RWPE2 (cell line): ENCODE data around the gene PDLIM4.

ENCODE experiments used
- ATAC-seq: fragments of 200-7000 bp; cut with Tn5 transposase; 3 replicates; pipeline ENCODE4 v1.9.1; 2021; ENCODE audit warnings: low read depth
- DNase-seq: peaks from one replicate; pipeline ENCODE4 v3.0.0-alpha.2; 2020; ENCODE audit warnings: low spot score
- H3K27ac ChIP-seq: fragments of 450-650 bp; 2 replicates; pipeline ENCODE4 v1.5.1; 2017; ENCODE audit warnings: mild to moderate bottlenecking; ENCODE audit not compliant: poor library complexity, severe bottlenecking
- H3K27me3 ChIP-seq: fragments of 250-450 bp; sonication (Bioruptor Pico); 2 replicates; pipeline ENCODE4 v1.5.1; 2021; ENCODE audit warnings: mild to moderate bottlenecking, moderate library complexity; ENCODE audit not compliant: insufficient read depth, poor library complexity, severe bottlenecking
- H3K36me3 ChIP-seq: fragments of 250-450 bp; sonication (Bioruptor Pico); 2 replicates; pipeline ENCODE4 v1.5.1; 2020; ENCODE audit warnings: low read depth, mild to moderate bottlenecking, moderate library complexity
- H3K4me1 ChIP-seq: fragments of 250-450 bp; sonication (Bioruptor Pico); 2 replicates; pipeline ENCODE4 v1.5.1; 2021; ENCODE audit warnings: mild to moderate bottlenecking, moderate library complexity; ENCODE audit not compliant: insufficient read depth, poor library complexity, severe bottlenecking
- H3K4me3 ChIP-seq: fragments of 250-450 bp; sonication (Bioruptor Pico); 2 replicates; pipeline ENCODE4 v1.5.1; 2021; ENCODE audit warnings: mild to moderate bottlenecking, moderate library complexity; ENCODE audit not compliant: severe bottlenecking
- H3K9me3 ChIP-seq: fragments of 250-450 bp; sonication (Bioruptor Pico); 2 replicates; pipeline ENCODE4 v1.5.1; 2021; ENCODE audit warnings: mild to moderate bottlenecking, moderate library complexity; ENCODE audit not compliant: severe bottlenecking
- TF ChIP-seq, protein P1 (sequence below): fragments of 450-650 bp; IDR thresholded peaks from one replicate; pipeline ENCODE4 v1.5.1; 2017; ENCODE audit warnings: mild to moderate bottlenecking, moderate library complexity; ENCODE audit not compliant: poor library complexity, severe bottlenecking

PDLIM4 gene

DNA sequence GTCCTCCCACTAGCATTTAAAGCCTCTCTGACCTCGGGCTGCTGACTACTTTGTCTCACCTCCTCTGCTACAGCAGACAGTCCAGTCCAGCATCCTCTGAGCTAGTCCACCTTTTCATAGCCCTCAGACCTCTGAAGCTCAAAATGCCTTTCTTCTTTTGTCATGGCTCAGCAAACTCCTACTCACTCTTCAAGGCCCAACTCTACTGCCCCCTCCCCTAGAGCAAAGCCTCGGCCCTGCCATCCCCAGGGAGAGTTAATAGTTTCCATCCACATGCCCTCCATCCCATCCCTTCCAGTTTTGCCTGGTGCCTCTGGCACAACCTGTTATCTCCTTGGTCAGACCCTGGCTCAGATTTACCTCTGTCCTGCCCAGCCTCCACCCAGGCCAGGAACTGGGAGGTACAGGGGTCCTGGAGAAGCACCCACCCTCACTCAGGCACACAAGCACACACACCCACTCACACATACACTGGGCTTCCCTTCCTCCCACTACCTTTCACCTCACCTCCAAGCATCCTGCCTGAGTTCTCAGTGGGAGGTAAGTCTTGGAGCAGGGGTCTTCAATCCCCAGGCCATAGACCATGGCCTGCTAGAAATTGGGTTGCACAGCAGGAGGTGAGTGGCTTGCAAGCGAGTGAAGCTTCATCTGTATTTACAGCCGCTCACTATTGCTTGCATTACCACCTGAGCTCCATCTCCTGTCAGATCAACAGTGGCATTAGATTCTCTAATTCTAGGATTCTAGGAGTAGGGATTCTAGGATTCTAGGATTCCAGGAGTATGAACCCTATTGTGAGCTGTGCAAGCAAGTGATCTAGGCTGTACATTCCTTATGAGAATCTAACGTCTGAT lies 18.1 kb downstream of the PDLIM4 start:
- ATAC-seq = no peak
- H3K4me1 ChIP-seq = no peaks in the 10 kb centered on the region
- peak; percentile 31 for DNase-seq
- no peaks in the 10 kb centered on the region for H3K9me3 ChIP-seq
- no peak overlapping the region for H3K4me3 ChIP-seq
- H3K27ac ChIP-seq = no peak overlapping the region
- peaks cover 17% of the 10 kb centered on the region for H3K36me3 ChIP-seq
- TF ChIP-seq, protein P1, sequence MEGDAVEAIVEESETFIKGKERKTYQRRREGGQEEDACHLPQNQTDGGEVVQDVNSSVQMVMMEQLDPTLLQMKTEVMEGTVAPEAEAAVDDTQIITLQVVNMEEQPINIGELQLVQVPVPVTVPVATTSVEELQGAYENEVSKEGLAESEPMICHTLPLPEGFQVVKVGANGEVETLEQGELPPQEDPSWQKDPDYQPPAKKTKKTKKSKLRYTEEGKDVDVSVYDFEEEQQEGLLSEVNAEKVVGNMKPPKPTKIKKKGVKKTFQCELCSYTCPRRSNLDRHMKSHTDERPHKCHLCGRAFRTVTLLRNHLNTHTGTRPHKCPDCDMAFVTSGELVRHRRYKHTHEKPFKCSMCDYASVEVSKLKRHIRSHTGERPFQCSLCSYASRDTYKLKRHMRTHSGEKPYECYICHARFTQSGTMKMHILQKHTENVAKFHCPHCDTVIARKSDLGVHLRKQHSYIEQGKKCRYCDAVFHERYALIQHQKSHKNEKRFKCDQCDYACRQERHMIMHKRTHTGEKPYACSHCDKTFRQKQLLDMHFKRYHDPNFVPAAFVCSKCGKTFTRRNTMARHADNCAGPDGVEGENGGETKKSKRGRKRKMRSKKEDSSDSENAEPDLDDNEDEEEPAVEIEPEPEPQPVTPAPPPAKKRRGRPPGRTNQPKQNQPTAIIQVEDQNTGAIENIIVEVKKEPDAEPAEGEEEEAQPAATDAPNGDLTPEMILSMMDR = no peak
- no peaks in the 10 kb centered on the region for H3K27me3 ChIP-seq

DNA sequence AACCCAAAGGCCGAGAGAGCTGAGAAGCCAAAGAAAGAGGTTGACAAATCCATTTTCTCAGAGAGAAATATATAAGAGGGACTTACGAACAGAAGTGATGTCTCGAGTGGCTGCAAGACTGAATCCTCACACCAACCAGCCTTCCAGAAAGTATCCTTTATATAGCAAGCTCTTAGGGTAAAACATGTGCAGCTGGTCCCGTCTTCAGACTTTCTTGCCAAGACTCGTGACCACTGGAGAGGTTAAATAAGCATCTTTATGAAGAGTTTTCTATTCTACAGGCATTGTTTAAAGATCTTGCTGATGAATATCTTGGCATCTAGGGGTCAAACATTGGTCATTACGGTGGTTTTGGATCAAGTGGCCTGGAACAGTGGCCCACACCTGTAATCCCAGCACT lies 19.8 kb downstream of the PDLIM4 start:
- Histone ChIP-seq H3K27me3 (no peaks in the 10 kb centered on the region), H3K27ac (no peak overlapping the region), H3K36me3 (peaks cover 11% of the 10 kb centered on the region), H3K4me1 (no peaks in the 10 kb centered on the region), H3K4me3 (no peak overlapping the region), H3K9me3 (no peaks in the 10 kb centered on the region)
- DNase-seq (no peak), ATAC-seq (no peak)
- TF ChIP-seq, protein P1 = no peak

DNA sequence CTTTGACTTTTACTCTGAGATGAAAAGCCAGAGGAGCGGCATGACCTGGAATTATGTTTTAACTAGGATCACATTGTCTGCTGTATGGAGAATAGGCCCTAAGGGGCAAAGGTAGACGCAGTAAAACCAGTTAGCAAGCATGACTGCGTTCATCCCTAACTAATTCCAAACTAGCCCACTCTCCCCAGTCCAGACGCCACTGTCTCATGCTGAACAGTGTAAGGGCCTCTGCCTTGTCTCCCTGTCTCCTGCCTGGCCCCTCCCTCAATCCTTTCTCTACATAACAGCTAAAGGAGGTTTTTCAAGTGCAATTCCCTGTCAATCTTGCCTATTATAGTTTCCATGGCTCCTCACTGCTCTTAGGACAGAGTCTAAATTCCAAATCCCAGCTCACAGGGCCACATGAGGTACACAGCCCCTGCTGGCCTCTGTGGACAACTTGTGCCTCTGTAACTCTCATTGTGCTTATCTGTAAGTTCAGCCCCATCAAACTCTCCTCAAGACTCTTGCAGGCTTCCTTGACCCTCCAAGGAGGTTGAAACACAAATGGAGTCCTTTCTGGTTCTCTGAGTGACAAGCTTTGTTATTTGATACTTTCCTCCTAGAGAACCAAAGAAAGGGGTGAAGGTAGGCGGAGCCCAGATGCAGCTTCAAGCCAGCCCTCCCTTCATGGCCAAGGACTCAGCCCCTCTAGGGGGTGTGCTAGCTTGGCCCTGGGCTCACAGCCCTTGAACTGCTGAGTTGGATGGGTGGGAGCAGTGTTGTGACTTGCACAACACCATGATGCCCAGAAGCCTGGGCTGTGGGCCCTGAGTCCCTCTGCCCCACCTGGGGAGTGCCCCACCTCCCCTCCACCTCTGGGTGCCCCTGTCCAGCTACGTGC lies 20.7 kb downstream of the PDLIM4 start:
- H3K27me3 ChIP-seq = no peaks in the 10 kb centered on the region
- no peaks in the 10 kb centered on the region for H3K9me3 ChIP-seq
- H3K27ac ChIP-seq = no peak overlapping the region
- H3K4me3 ChIP-seq = no peak overlapping the region
- no peak for ATAC-seq
- H3K4me1 ChIP-seq = no peaks in the 10 kb centered on the region
- DNase-seq = peak; percentile 32
- TF ChIP-seq, protein P1 = no peak
- H3K36me3 ChIP-seq = 0 out of 2 replicates have a peak, but pooled peaks cover 5% of the 10 kb centered on the region

DNA sequence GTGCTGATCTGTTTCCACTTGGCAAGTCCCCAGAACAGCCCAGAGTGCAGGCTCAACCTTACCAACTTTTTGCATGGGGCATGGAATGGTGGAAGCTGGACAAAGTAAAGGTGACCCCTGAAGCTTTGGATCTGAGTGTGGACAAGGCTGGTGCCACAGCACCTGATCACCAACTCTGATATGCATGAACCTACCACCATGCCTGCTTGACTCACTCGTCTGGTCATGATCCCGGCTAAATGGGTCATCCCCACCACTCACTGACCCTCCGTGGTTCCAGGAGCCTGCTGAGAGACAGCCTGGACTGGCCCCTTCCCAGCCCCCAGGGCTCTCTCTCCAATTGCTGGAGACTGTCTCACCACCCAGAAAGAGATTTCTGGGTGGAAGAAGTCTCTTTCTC lies 22.3 kb downstream of the PDLIM4 start:
- Histone ChIP-seq H3K9me3 (no peaks in the 10 kb centered on the region), H3K27me3 (no peaks in the 10 kb centered on the region), H3K36me3 (no peaks in the 10 kb centered on the region), H3K4me3 (no peak overlapping the region), H3K27ac (no peak overlapping the region), H3K4me1 (no peaks in the 10 kb centered on the region)
- no peak for DNase-seq
- TF ChIP-seq, protein P1 = no peak
- no peak for ATAC-seq
